Uterus (tissue), 2 donors: ENCODE data around the gene GABRB1.

Experiments
- CTCF ChIP-seq, 4 experiments: fragments of 200-600 bp in 2 of 4; fragments of 450-650 bp in 2 of 4; sonication (generic) in 2 of 4; IDR thresholded peaks; one replicate each; pipeline ENCODE4 v1.5.1; 2016 to 2019; ENCODE audit warnings: antibody characterized with exemption in 4 of 4, mild to moderate bottlenecking in 2 of 4, moderate library complexity in 1 of 4
- POLR2A ChIP-seq, 2 donors: fragments of 450-650 bp; IDR thresholded peaks; one replicate each; pipeline ENCODE4 v1.6.1; 2016; ENCODE audit warnings: antibody characterized with exemption in 2 of 2, mild to moderate bottlenecking in 1 of 2, moderate library complexity in 1 of 2

- TF ChIP-seq POLR2A (IDR thresholded peaks at IDR 0.05) (no peak), CTCF (IDR thresholded peaks at IDR 0.05) (no peak)
Measured at GRCh38 chr4:47128991-47129390, 97.6 kb downstream of the GABRB1 start.
